Right lobe of liver (tissue), 6 donors: ENCODE results near the gene KPTN. TPM values are rescaled to one million over a fixed set of nuclear protein-coding genes. Genes with fewer than 3 reads are reported as not detected.

ENCODE experiments used
- ATAC-seq, 4 donors: fragments of 200-7000 bp; cut with Tn5 transposase; one replicate each; pipeline ENCODE4 v1.9.1; 2020; ENCODE audit warnings: mild to moderate bottlenecking in 4 of 4, moderate library complexity in 4 of 4
- DNase-seq, 3 donors: peaks; one replicate each; pipeline ENCODE4 v3.0.0-alpha.2; 2020
- H3K27ac ChIP-seq, 3 donors: fragments of 200-600 bp; one replicate each; pipeline ENCODE4 v1.8.0; 2022
- H3K27me3 ChIP-seq, 2 donors: fragments of 200-600 bp; one replicate each; pipeline ENCODE4 v1.8.0; 2022
- H3K36me3 ChIP-seq, 4 donors: fragments of 200-600 bp; sonication (generic) in 1 of 4; one replicate each; pipeline versions ENCODE4 v1.5.1 to v1.8.0; 2017 to 2022; ENCODE audit warnings: control low read depth in 1 of 4
- H3K4me1 ChIP-seq, 4 donors: fragments of 200-600 bp; sonication (generic) in 1 of 4; one replicate each; pipeline versions ENCODE4 v1.5.1 to v1.8.0; 2017 to 2022; ENCODE audit warnings: control low read depth in 1 of 4
- H3K4me3 ChIP-seq, 3 donors: fragments of 200-600 bp; one replicate each; pipeline ENCODE4 v1.8.0; 2022
- H3K9me3 ChIP-seq, 4 donors: fragments of 200-600 bp; sonication (generic) in 1 of 4; one replicate each; pipeline versions ENCODE4 v1.5.1 to v1.8.0; 2017 to 2022; ENCODE audit warnings: control low read depth in 1 of 4
- POLR2A ChIP-seq: fragments of 450-650 bp; IDR thresholded peaks from one replicate; pipeline ENCODE4 v1.6.1; 2017; ENCODE audit warnings: antibody characterized with exemption, mild to moderate bottlenecking
- WGBS: methylation state at CpG from one replicate; pipeline ENCODE4 v1.1.6; 2018; ENCODE audit warnings: low coverage, low lambda C conversion rate; ENCODE audit not compliant: insufficient coverage; ENCODE audit errors: missing lambda C conversion rate; 5-methylcytosine and 5-hydroxymethylcytosine counted together
- intact Hi-C, 2 donors: fragments of 100-400 bp; cut with DNase I; formaldehyde crosslinking; loops; one replicate each; pipeline versions ENCODE4 v1.11.2 to v1.14.1; 2022
- total RNA-seq, 6 experiments: library from RNA; depleted of rRNA in 2 of 6; stranded (reverse); fragments of >200 nt in 2 of 6; fragmentation: NEBNext Ultra II Directional in 3 of 6; extraction: Animal tissue kit (Norgen Biotek cat#: 25700) in 3 of 6; gene quantifications; one replicate each; pipeline versions ENCODE4 v1.1.0 to v1.2.4, GENCODE V29; 2016 to 2023
- TF ChIP-seq, protein P1 (sequence below), 4 donors: fragments of 200-600 bp in 3 of 4; fragments of 450-650 bp in 1 of 4; IDR thresholded peaks; one replicate each; pipeline versions ENCODE4 v1.5.1 to v1.8.0; 2016 to 2022; ENCODE audit warnings: antibody characterized with exemption in 4 of 4, mild to moderate bottlenecking in 2 of 4
- donor health status: DM: no; HTN: yes; CAD: no.
- donor health status: DM: no; HTN: no; CAD: no.
- donor health status: DM: no; HTN: no; CAD: no.
- donor health status: DM: no; HTN: yes; CAD: no.
- donor health status: DM: no; HTN: yes; CAD: no.

Gene KPTN
- total RNA-seq, 6 experiments from 2014 or later = 3.1 to 7.8 (median 6.2) TPM

DNA sequence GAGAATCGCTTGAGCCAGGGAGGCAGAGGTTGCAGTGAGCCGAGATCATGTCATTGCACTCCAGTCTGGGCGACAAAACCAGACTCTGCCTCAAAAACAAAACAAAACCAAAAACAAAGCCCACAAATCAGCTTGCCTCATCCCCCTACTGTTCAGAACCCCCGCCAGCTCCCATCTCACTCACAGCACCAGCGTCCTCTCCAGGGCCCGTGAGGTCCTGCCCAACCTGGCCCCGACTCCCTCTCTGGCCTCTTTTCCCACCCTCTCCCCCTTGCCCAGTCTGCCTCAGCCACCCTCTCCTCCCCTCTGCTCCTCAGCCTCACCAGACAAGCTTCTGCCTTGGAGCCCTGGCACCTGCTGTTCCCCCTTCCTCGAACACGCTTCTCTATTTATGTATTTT is 16.1 kb downstream of the KPTN start:
- TF ChIP-seq POLR2A = no peak
- TF ChIP-seq, protein P1, sequence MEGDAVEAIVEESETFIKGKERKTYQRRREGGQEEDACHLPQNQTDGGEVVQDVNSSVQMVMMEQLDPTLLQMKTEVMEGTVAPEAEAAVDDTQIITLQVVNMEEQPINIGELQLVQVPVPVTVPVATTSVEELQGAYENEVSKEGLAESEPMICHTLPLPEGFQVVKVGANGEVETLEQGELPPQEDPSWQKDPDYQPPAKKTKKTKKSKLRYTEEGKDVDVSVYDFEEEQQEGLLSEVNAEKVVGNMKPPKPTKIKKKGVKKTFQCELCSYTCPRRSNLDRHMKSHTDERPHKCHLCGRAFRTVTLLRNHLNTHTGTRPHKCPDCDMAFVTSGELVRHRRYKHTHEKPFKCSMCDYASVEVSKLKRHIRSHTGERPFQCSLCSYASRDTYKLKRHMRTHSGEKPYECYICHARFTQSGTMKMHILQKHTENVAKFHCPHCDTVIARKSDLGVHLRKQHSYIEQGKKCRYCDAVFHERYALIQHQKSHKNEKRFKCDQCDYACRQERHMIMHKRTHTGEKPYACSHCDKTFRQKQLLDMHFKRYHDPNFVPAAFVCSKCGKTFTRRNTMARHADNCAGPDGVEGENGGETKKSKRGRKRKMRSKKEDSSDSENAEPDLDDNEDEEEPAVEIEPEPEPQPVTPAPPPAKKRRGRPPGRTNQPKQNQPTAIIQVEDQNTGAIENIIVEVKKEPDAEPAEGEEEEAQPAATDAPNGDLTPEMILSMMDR (IDR thresholded peaks at IDR 0.05) = no peak
- intact Hi-C loops = no loop called here
- Histone ChIP-seq H3K4me3 (no peak overlapping the region), H3K4me1 (no peaks in the 10 kb centered on the region), H3K27me3 (no peaks in the 10 kb centered on the region), H3K9me3 (no peaks in the 10 kb centered on the region), H3K27ac (no peak overlapping the region), H3K36me3 (no peaks in the 10 kb centered on the region)
- WGBS = 38% methylated on average over 9 of the region's 9 CpGs
- ATAC-seq (no peak), DNase-seq (peak in 1 of 3 donors; percentile 21)

GRCh38 chr19:47465957-47466356 is 18.1 kb downstream of the KPTN start:
- Histone ChIP-seq H3K27me3 (no peaks in the 10 kb centered on the region), H3K27ac (no peak overlapping the region), H3K4me3 (no peak overlapping the region), H3K9me3 (no peaks in the 10 kb centered on the region), H3K4me1 (no peaks in the 10 kb centered on the region), H3K36me3 (no peaks in the 10 kb centered on the region)
- WGBS = 61% methylated on average over 6 of the region's 27 CpGs
- intact Hi-C loops = no loop called here
- ATAC-seq (no peak), DNase-seq (no peak)
- no peak for TF ChIP-seq POLR2A
- TF ChIP-seq, protein P1 (IDR thresholded peaks at IDR 0.05) = no peak

DNA sequence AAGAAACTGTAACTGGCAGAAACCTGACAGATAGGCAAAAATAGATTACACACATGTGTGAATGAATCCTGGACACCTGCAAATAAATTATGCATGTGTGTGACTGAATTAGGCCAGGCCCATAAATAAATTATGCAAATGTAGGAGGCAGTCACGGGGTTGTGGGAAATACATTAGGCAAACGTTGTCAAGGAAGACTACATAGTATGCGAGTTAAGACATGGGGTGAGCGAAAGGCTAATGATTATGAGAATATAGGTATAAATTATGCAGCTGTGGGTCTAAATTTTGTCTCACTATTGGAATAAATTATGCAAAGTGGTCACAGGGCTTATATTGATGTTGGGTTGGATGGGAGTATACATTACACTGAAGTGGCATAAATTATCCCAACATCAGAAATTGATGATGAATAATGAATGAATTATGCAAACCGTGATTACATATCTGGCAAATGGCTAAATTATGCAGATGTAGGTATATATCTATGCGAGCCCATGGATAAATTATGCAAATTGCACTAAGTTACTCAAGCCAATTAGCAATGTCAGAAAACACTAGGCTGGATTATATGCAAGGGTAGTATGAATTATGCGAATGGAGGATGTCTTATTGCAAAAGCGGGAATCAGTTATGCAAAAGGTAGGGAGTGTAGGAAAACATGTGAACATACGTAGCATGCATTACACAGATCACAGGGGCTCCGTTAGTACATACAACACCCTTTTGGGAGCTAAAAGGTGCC is 19.2 kb downstream of the KPTN start:
- intact Hi-C loops = no loop called here
- Histone ChIP-seq H3K27me3 (no peaks in the 10 kb centered on the region), H3K4me3 (no peak overlapping the region), H3K4me1 (no peaks in the 10 kb centered on the region), H3K36me3 (no peaks in the 10 kb centered on the region), H3K9me3 (no peaks in the 10 kb centered on the region), H3K27ac (no peak overlapping the region)
- ATAC-seq (no peak), DNase-seq (no peak)
- WGBS = 55% methylated on average over 8 of the region's 10 CpGs
- TF ChIP-seq, protein P1 (IDR thresholded peaks at IDR 0.05) = no peak
- no peak for TF ChIP-seq POLR2A

DNA sequence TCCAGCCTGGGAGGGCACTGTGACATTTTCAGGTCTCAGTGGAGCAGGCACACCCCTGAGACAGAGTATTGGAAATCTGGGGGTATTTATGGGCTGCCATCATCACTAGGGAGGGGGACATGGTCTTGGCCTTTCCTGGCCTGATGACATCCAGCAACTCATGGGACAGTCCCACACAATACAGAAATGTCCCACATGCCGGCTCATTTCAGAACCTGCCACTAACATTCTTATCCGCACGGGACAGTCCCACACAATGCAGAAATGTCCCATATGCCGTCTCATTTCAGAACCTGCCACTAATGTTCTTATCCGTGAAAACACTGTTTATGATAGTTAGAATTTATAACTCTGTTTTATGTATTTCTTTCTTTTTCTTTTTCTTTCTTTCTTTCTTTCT is 22.1 kb downstream of the KPTN start:
- Histone ChIP-seq H3K36me3 (no peaks in the 10 kb centered on the region), H3K4me1 (no peaks in the 10 kb centered on the region), H3K9me3 (no peaks in the 10 kb centered on the region), H3K4me3 (no peak overlapping the region), H3K27me3 (peaks cover 0 to 2% of the 10 kb centered on the region in 2 donors), H3K27ac (no peak overlapping the region)
- no peak for ATAC-seq
- intact Hi-C loops = no loop called here
- 70% methylated on average over 3 of the region's 5 CpGs for WGBS
- no peak for DNase-seq
- no peak for TF ChIP-seq POLR2A
- TF ChIP-seq, protein P1 (IDR thresholded peaks at IDR 0.05) = no peak
